Type B pancreatic cell (in vitro differentiated cells): ENCODE measurements around the gene ACADS. TPM values are rescaled to one million over a fixed set of nuclear protein-coding genes. Genes with fewer than 3 reads are reported as not detected.

Source experiments
- DNase-seq: peaks from one replicate; pipeline ENCODE4 v3.0.0; 2021; ENCODE audit warnings: mixed read lengths; ENCODE audit not compliant: unreplicated experiment; ENCODE audit errors: extremely low spot score
- H3K27ac Mint-ChIP-seq: 2 replicates; pipeline ENCODE4 v1.8.0; 2021; ENCODE audit warnings: mild to moderate bottlenecking, mixed read lengths
- H3K27me3 Mint-ChIP-seq: 2 replicates; pipeline ENCODE4 v1.8.0; 2021; ENCODE audit warnings: mixed read lengths
- H3K36me3 Mint-ChIP-seq: 2 replicates; pipeline ENCODE4 v1.8.0; 2021; ENCODE audit warnings: mixed read lengths
- H3K4me1 Mint-ChIP-seq: one replicate; pipeline ENCODE4 v1.8.0; 2021; ENCODE audit warnings: mixed read lengths; ENCODE audit not compliant: unreplicated experiment
- H3K4me3 Mint-ChIP-seq: 2 replicates; pipeline ENCODE4 v1.8.0; 2021; ENCODE audit warnings: mild to moderate bottlenecking, mixed read lengths
- H3K9me3 Mint-ChIP-seq: 2 replicates; pipeline ENCODE4 v1.8.0; 2021; ENCODE audit warnings: mixed read lengths
- total RNA-seq: library from RNA; stranded (reverse); gene quantifications from 2 replicates; pipeline ENCODE4 v1.2.1, GENCODE V29; 2021; ENCODE audit warnings: low replicate concordance
- TF ChIP-seq, protein P1 (sequence below): fragments of 200-600 bp; sonication (generic); conservative IDR thresholded peaks from 2 replicates; pipeline ENCODE4 v1.5.0; 2021; ENCODE audit warnings: antibody characterized with exemption, mild to moderate bottlenecking

The ACADS gene
- total RNA-seq, 1 donor from 2014 or later: 12.1 TPM

GRCh38 chr12:120766566-120766965, 40.9 kb downstream of the ACADS start:
- H3K27ac Mint-ChIP-seq: peak overlapping the region; percentile 89
- no peak for DNase-seq
- TF ChIP-seq, protein P1, sequence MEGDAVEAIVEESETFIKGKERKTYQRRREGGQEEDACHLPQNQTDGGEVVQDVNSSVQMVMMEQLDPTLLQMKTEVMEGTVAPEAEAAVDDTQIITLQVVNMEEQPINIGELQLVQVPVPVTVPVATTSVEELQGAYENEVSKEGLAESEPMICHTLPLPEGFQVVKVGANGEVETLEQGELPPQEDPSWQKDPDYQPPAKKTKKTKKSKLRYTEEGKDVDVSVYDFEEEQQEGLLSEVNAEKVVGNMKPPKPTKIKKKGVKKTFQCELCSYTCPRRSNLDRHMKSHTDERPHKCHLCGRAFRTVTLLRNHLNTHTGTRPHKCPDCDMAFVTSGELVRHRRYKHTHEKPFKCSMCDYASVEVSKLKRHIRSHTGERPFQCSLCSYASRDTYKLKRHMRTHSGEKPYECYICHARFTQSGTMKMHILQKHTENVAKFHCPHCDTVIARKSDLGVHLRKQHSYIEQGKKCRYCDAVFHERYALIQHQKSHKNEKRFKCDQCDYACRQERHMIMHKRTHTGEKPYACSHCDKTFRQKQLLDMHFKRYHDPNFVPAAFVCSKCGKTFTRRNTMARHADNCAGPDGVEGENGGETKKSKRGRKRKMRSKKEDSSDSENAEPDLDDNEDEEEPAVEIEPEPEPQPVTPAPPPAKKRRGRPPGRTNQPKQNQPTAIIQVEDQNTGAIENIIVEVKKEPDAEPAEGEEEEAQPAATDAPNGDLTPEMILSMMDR: no peak
- H3K9me3 Mint-ChIP-seq: no peaks in the 10 kb centered on the region
- H3K27me3 Mint-ChIP-seq: no peaks in the 10 kb centered on the region
- no peak overlapping the region for H3K4me3 Mint-ChIP-seq
- peaks cover 42% of the 10 kb centered on the region for H3K36me3 Mint-ChIP-seq
- H3K4me1 Mint-ChIP-seq: peaks cover 38% of the 10 kb centered on the region

- Mint-ChIP-seq H3K4me1 (peaks cover 34% of the 10 kb centered on the region), H3K27ac (peak overlapping the region; percentile 89), H3K4me3 (peak overlapping the region; percentile 29), H3K27me3 (no peaks in the 10 kb centered on the region), H3K9me3 (no peaks in the 10 kb centered on the region), H3K36me3 (peaks cover 36% of the 10 kb centered on the region)
- TF ChIP-seq, protein P1: no peak
- DNase-seq: no peak
These were observed 41.7 kb downstream of the ACADS start for GRCh38 chr12:120767071-120768024.

- Mint-ChIP-seq H3K36me3 (peaks cover 36% of the 10 kb centered on the region), H3K4me3 (peak overlapping the region; percentile 30), H3K9me3 (no peaks in the 10 kb centered on the region), H3K27ac (peak overlapping the region; percentile 22), H3K27me3 (no peaks in the 10 kb centered on the region), H3K4me1 (peaks cover 37% of the 10 kb centered on the region)
- no peak for DNase-seq
- TF ChIP-seq, protein P1: no peak
These were observed 45.5 kb downstream of the ACADS start for GRCh38 chr12:120771097-120771496.

DNA sequence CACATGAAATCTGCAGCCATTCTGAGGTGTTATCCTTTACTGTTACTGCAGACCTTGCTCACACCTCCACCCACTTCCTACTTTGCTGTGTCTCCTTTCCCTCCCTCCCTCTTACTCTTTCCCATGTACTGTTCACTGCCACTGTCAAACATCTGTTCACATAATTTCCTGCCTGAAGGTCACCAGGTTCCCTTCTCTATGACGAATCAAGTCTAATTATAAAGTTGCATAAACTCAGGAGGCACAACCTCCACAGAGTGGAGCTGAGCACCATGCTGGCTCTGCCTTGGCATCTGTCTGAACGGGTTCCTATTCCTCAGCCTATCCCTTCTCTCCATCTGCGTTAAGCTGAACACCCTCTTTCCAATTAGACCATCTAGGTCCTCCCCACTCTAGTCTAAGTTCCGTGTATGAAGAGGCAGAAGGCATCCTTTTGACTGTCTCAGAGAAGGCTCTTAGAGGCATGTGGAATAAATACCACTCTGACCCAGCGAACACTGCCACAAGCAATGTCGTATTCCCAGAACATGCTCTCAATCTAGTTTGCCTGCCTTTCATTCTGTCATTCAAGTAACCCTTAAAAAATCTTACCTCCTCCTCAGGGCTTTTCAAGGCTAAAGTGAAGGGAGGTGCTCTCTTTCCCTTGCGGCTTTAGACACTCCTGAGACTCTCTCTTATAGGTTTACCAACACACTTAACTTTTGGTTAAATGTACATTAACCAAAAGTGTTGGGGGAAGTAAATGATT, 48.7 kb downstream of the ACADS start:
- H3K36me3 Mint-ChIP-seq: peaks cover 16% of the 10 kb centered on the region
- H3K9me3 Mint-ChIP-seq: no peaks in the 10 kb centered on the region
- DNase-seq: no peak
- peaks cover 22% of the 10 kb centered on the region for H3K4me1 Mint-ChIP-seq
- peak overlapping the region; percentile 3 for H3K4me3 Mint-ChIP-seq
- TF ChIP-seq, protein P1: no peak
- peak overlapping the region; percentile 72 for H3K27ac Mint-ChIP-seq
- H3K27me3 Mint-ChIP-seq: no peaks in the 10 kb centered on the region

- H3K27ac Mint-ChIP-seq: no peak overlapping the region
- H3K4me1 Mint-ChIP-seq: peaks cover 14% of the 10 kb centered on the region
- no peaks in the 10 kb centered on the region for H3K9me3 Mint-ChIP-seq
- TF ChIP-seq, protein P1: peak; percentile 69
- DNase-seq: no peak
- no peak overlapping the region for H3K4me3 Mint-ChIP-seq
- peaks cover 11% of the 10 kb centered on the region for H3K36me3 Mint-ChIP-seq
- no peaks in the 10 kb centered on the region for H3K27me3 Mint-ChIP-seq
These were observed 50.4 kb downstream of the ACADS start for GRCh38 chr12:120775862-120776552.
